SK-N-MC (cell line): ENCODE measurements around the gene KCNQ4.

Experiments used
- DNase-seq: peaks from one replicate; pipeline ENCODE4 v3.0.0-alpha.2; 2011; ENCODE audit warnings: low read depth, low spot score
- H3K27ac ChIP-seq: fragments of 200-600 bp; sonication (generic); 2 replicates; pipeline ENCODE4 v1.5.1; 2016; ENCODE audit warnings: mixed run types
- H3K36me3 ChIP-seq: fragments of 200-600 bp; sonication (generic); 2 replicates; pipeline ENCODE4 v1.6.1; 2017; ENCODE audit warnings: antibody characterized with exemption, low read length, mixed read lengths; ENCODE audit not compliant: insufficient read depth
- H3K4me3 ChIP-seq: fragments of 200-600 bp; sonication (generic); 2 replicates; pipeline ENCODE4 v1.5.1; 2016
- H3K9ac ChIP-seq: fragments of 200-600 bp; sonication (generic); 2 replicates; pipeline ENCODE4 v1.8.0; 2017; ENCODE audit warnings: mixed run types, mixed read lengths; ENCODE audit not compliant: insufficient read length
- H3K9me3 ChIP-seq: fragments of 200-600 bp; sonication (generic); 2 replicates; pipeline ENCODE4 v1.6.1; 2017; ENCODE audit warnings: low read depth, mild to moderate bottlenecking, antibody characterized with exemption, low read length, moderate library complexity, mixed read lengths
- EZH2 ChIP-seq: fragments of 200-600 bp; sonication (generic); IDR thresholded peaks from one replicate; pipeline ENCODE4 v1.6.1; 2017; ENCODE audit warnings: antibody characterized with exemption
- FOXP2 ChIP-seq: optimal IDR thresholded peaks from 2 replicates; pipeline ENCODE3; 2011; ENCODE audit warnings: mild to moderate bottlenecking, moderate library complexity; ENCODE audit not compliant: insufficient read depth; ENCODE audit errors: extremely low read length, control extremely low read depth
- POLR2AphosphoS5 ChIP-seq: IDR thresholded peaks from 2 replicates; pipeline ENCODE4 v1.6.1; 2012; ENCODE audit warnings: mild to moderate bottlenecking, low read depth, low read length, borderline replicate concordance

KCNQ4 gene

DNA sequence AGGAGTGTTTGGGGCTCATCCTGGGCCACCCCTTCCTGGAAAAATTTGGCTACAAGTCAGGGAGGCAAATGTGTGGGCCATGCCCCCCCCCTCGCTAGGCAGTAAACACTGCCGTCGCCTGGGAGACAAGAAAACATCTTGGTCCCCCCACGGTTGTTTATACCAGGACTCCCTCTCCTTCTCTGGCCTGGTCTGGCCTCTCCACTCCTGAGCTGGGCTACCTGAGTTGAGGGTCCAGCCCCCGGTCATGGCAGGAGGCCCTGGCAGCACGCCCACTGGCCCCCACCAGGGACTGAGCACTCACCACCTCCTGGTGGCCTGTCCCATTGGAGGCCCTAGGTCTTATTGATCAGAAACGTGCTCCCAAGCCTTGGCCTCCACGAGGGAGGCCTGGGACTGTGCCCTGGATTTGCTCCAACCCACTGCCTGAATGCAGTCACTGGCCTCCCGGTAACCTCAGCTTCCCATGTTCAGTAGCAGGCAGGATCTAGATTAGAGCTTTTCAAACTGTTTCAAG lies 15.8 kb downstream of the KCNQ4 start:
- no peaks in the 10 kb centered on the region for H3K36me3 ChIP-seq
- H3K4me3 ChIP-seq = no peak overlapping the region
- no peak overlapping the region for H3K9ac ChIP-seq
- no peaks in the 10 kb centered on the region for H3K9me3 ChIP-seq
- H3K27ac ChIP-seq = no peak overlapping the region
- DNase-seq = no peak
- TF ChIP-seq FOXP2 (no peak), EZH2 (no peak), POLR2AphosphoS5 (no peak)

GRCh38 chr1:40801742-40802077 lies 18.1 kb downstream of the KCNQ4 start:
- DNase-seq = no peak
- H3K9me3 ChIP-seq = no peaks in the 10 kb centered on the region
- no peak overlapping the region for H3K9ac ChIP-seq
- no peaks in the 10 kb centered on the region for H3K36me3 ChIP-seq
- TF ChIP-seq POLR2AphosphoS5 = no peak
- TF ChIP-seq FOXP2 = no peak
- TF ChIP-seq EZH2 = no peak
- H3K27ac ChIP-seq = no peak overlapping the region
- peak overlapping the region; percentile 75 for H3K4me3 ChIP-seq

GRCh38 chr1:40802078-40802741 lies 18.6 kb downstream of the KCNQ4 start:
- H3K36me3 ChIP-seq = no peaks in the 10 kb centered on the region
- no peaks in the 10 kb centered on the region for H3K9me3 ChIP-seq
- peak overlapping the region; percentile 49 for H3K9ac ChIP-seq
- TF ChIP-seq EZH2 (no peak), FOXP2 (no peak), POLR2AphosphoS5 (no peak; the same call in 1 of the 2 replicates)
- no peak for DNase-seq
- peak overlapping the region; percentile 75 for H3K4me3 ChIP-seq
- peak overlapping the region; percentile 53; the same call in 1 of the 2 replicates for H3K27ac ChIP-seq

DNA sequence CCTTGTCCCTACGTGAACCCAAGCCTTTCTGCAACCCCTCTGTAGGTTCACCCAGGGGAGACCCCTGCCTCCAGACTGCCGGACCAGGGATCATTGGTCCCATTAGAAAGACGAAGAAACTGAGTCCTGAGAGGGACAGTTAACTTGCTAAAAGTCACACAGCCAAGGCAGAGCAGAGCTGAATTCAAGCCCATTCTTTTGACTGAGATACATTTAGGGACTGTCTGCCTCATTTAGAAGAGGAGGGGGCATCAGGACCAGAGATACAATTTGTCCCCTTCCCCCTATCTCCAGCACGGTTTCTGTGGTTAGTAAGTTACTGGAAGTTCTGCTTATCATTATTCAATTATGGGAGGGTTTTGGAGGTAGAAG lies 19.1 kb downstream of the KCNQ4 start:
- Histone ChIP-seq H3K27ac (peak overlapping the region; percentile 53; the same call in 1 of the 2 replicates), H3K9ac (no peak overlapping the region), H3K4me3 (peak overlapping the region; percentile 37), H3K9me3 (no peaks in the 10 kb centered on the region), H3K36me3 (no peaks in the 10 kb centered on the region)
- TF ChIP-seq POLR2AphosphoS5 (no peak), EZH2 (no peak), FOXP2 (no peak)
- DNase-seq = no peak

DNA sequence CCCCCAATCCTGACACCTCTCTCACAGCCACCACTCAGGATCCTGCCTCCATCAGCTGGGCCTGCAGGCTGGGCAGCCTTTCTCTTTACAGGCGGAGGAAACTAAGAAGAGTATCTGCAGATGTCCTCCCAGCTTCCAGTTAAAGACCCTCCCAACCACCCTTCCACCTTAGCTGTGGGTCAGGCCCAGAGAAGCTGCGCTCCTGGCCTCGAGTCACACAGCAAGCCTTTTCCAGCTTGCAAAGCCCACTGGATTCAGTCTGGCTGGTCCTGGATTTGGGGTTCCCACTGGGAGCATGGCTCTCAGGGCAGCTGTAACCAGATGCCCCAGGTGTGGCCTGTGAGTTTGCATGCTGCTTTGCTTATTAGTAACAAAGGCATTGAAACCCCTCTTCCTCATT lies 19.9 kb downstream of the KCNQ4 start:
- no peak overlapping the region for H3K4me3 ChIP-seq
- H3K9ac ChIP-seq = no peak overlapping the region
- no peak for TF ChIP-seq EZH2
- no peak for TF ChIP-seq POLR2AphosphoS5
- TF ChIP-seq FOXP2 = no peak
- no peak for DNase-seq
- H3K36me3 ChIP-seq = no peaks in the 10 kb centered on the region
- no peak overlapping the region; the same call in 1 of the 2 replicates for H3K27ac ChIP-seq
- no peaks in the 10 kb centered on the region for H3K9me3 ChIP-seq

DNA sequence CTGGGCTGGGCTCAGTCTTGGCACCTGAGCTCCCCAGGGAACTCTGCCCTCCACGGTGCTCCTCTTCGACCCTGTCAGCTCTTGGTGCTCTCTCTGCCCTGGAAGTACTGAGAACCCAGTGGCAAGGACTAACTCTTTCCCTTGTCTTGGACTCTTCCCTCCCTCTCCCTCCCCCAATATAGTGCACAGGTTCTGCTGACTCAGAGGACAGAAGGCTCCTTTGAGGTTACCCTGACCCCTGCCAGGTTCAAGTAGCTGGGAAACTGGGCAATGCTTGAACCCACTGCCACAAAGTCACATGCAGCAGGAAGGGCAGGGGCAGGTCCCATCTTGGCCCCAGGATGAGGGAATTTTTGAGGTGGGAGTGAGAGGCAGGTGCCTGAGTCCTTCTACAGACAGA lies 20.3 kb downstream of the KCNQ4 start:
- Histone ChIP-seq H3K27ac (no peak overlapping the region), H3K36me3 (no peaks in the 10 kb centered on the region), H3K4me3 (no peak overlapping the region), H3K9me3 (no peaks in the 10 kb centered on the region), H3K9ac (no peak overlapping the region)
- DNase-seq = no peak
- TF ChIP-seq FOXP2 (no peak), EZH2 (no peak), POLR2AphosphoS5 (no peak)

GRCh38 chr1:40806240-40806639 lies 22.7 kb downstream of the KCNQ4 start:
- H3K9me3 ChIP-seq = no peaks in the 10 kb centered on the region
- H3K27ac ChIP-seq = no peak overlapping the region
- TF ChIP-seq FOXP2 (no peak), EZH2 (no peak), POLR2AphosphoS5 (no peak)
- H3K4me3 ChIP-seq = no peak overlapping the region
- H3K36me3 ChIP-seq = no peaks in the 10 kb centered on the region
- H3K9ac ChIP-seq = no peak overlapping the region
- DNase-seq = no peak

DNA sequence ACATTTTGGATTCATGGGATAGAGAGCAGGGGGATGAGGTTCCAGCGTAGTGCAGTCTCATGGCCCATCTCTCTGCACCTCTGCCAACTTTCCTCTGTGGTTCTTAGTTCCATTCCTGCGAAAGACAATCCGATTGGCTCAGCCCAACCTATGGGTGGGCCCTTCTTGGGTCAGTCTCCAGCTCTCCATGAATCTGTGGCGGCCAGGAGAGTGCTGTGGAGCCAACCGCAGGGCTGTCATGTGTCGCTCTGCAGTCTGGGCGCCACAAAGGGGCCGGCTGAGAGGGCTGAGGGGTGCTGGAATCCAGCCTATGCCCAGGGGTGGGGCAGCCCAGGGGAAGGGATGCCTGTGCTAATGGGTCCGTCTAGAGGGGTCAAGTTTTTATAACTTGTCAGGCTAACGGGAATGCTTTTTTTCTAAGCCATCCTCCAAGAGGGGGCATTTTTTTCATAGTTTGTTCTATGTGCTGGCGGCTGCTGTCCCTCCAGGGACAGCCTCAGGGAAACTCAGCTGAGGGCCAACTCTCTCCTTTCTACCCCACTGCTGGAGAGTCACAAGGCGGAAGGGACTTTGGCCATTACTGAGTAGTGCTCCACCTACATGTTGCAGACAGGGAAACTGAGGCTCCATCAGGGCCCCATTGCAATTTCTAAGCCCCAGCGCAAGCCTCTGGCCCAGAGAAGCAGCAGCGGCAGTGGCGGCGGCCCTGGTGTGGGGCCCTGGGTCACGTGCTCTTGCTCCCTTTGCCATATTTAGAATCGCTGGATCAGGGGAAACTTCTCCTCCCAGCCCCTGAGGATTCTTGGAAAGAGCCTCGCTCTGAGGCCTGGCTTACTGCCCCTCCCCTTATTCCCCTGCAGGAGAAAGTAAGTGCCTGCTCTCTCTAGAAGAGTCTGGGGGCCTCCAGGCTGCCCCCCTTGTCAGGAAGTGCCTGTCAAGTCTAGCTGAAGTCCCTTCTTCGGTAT lies 23.4 kb downstream of the KCNQ4 start:
- H3K4me3 ChIP-seq = no peak overlapping the region
- no peak for DNase-seq
- H3K27ac ChIP-seq = no peak overlapping the region
- H3K36me3 ChIP-seq = no peaks in the 10 kb centered on the region
- TF ChIP-seq EZH2 = no peak
- TF ChIP-seq POLR2AphosphoS5 = no peak
- no peak for TF ChIP-seq FOXP2
- H3K9me3 ChIP-seq = no peaks in the 10 kb centered on the region
- H3K9ac ChIP-seq = no peak overlapping the region
